Panc1 (cell line): ENCODE data around the gene CD164L2. TPM values are rescaled to one million over a fixed set of nuclear protein-coding genes. Genes with fewer than 3 reads are reported as not detected.

ENCODE experiments used
- ATAC-seq: fragments of 200-7000 bp; cut with Tn5 transposase; 2 replicates; pipeline ENCODE4 v1.9.1; 2020; ENCODE audit warnings: mild to moderate bottlenecking, moderate library complexity
- BruUV-seq: library from RNA; stranded (reverse); fragments of 400-500 nt; replicated peaks from 2 replicates; lab custom pipeline; 2021; lab: Mats Ljungman, UMichigan
- CTCF ChIA-PET: fragments of 300-600 bp; sonication (Branson Sonifier 250); formaldehyde crosslinking; loops from one replicate; lab custom pipeline; 2022; ENCODE audit warnings: antibody characterized with exemption; lab: Charles Lee
- POLR2A ChIA-PET: fragments of 300-600 bp; sonication (Branson Sonifier 250); formaldehyde crosslinking; loops from one replicate; lab custom pipeline; 2022; ENCODE audit warnings: antibody characterized with exemption; lab: Charles Lee
- DNase-seq: peaks from one replicate; pipeline ENCODE4 v3.0.0-alpha.2; 2010; ENCODE audit warnings: low read depth, low spot score
- H3K27ac ChIP-seq: 2 replicates; pipeline ENCODE4 v1.5.1; 2011; ENCODE audit warnings: mild to moderate bottlenecking, low read length, inconsistent platforms
- H3K27me3 ChIP-seq: fragments of 200-500 bp; sonication (Bioruptor generic); 2 replicates; pipeline ENCODE4 v1.6.0; 2014; ENCODE audit warnings: low read length, inconsistent platforms; ENCODE audit not compliant: control insufficient read depth, insufficient read depth
- H3K36me3 ChIP-seq: fragments of 200-500 bp; sonication (Bioruptor generic); 2 replicates; pipeline ENCODE4 v1.5.1; 2014; ENCODE audit warnings: inconsistent platforms, mild to moderate bottlenecking, low read length, moderate library complexity; ENCODE audit not compliant: control insufficient read depth, insufficient read depth
- H3K4me1 ChIP-seq: 2 replicates; pipeline ENCODE4 v1.5.1; 2011; ENCODE audit warnings: inconsistent platforms, mild to moderate bottlenecking, low read length, moderate library complexity; ENCODE audit not compliant: control insufficient read depth, insufficient read depth
- H3K4me3 ChIP-seq, 2 experiments: 2 replicates each; pipeline ENCODE4 v1.5.1; 2011 to 2012; ENCODE audit warnings: low read depth in 2 of 2, low read length in 2 of 2, mild to moderate bottlenecking in 2 of 2, inconsistent platforms in 1 of 2, moderate library complexity in 1 of 2
- H3K9me3 ChIP-seq: fragments of 200-500 bp; sonication (Bioruptor generic); 2 replicates; pipeline ENCODE4 v1.5.1; 2014; ENCODE audit warnings: low read depth, mild to moderate bottlenecking, inconsistent platforms, low read length, moderate library complexity; ENCODE audit not compliant: control insufficient read depth, insufficient read depth
- CTCF ChIP-seq: fragments of 450-650 bp; IDR thresholded peaks from 2 replicates; pipeline ENCODE4 v1.5.1; 2017; ENCODE audit warnings: mild to moderate bottlenecking
- POLR2AphosphoS5 ChIP-seq: IDR thresholded peaks from 2 replicates; pipeline ENCODE4 v1.6.1; 2012; ENCODE audit warnings: mild to moderate bottlenecking, low read depth, low read length, moderate library complexity
- REST ChIP-seq, 2 experiments: IDR thresholded peaks; 2 replicates each; pipeline ENCODE4 v1.6.1; 2011 to 2012; ENCODE audit warnings: low read depth in 2 of 2, control low read depth in 1 of 2, low read length in 1 of 2, mild to moderate bottlenecking in 1 of 2, moderate library complexity in 1 of 2; ENCODE audit not compliant: insufficient read depth in 1 of 2
- SIN3A ChIP-seq: IDR thresholded peaks from 2 replicates; pipeline ENCODE4 v1.6.1; 2012; ENCODE audit warnings: low read depth, mild to moderate bottlenecking, low read length, moderate library complexity, borderline replicate concordance; ENCODE audit not compliant: insufficient read depth
- TCF7L2 ChIP-seq: IDR thresholded peaks from 2 replicates; pipeline ENCODE4 v1.6.1; 2011; ENCODE audit warnings: mild to moderate bottlenecking, low read depth, low read length, inconsistent platforms
- in situ Hi-C: cut with HindIII; loops from 2 replicates; pipeline ENCODE4 v1.10.0; 2016; ENCODE audit warnings: low sequenced_read_pairs, low pct_unique_long_range_greater_than_20kb
- intact Hi-C: fragments of 100-400 bp; cut with micrococcal nuclease; formaldehyde crosslinking; loops from one replicate; pipeline ENCODE4 v1.10.0; 2022; ENCODE audit not compliant: unreplicated experiment
- total RNA-seq: library from RNA; stranded (reverse); gene quantifications from one replicate; pipeline ENCODE4 v1.2.1, GENCODE V29; 2021; ENCODE audit not compliant: unreplicated experiment

CD164L2 gene
- total RNA-seq, 1 experiment from 2014 or later, result 0.13 TPM

- ChIA-PET CTCF (interaction anchor here (0.7 kb wide), 1 partner anchor 294 kb away, joined by 5 read pairs; no protein-coding TSS in a partner anchor), POLR2A (no interaction called here)
- H3K27me3 ChIP-seq, result no peaks in the 10 kb centered on the region
- BruUV-seq, result no TSS peak
- intact Hi-C loops (no loop called here), in situ Hi-C loops (no loop called here)
- H3K27ac ChIP-seq, result no peak overlapping the region
- no peak for TF ChIP-seq REST (IDR thresholded peaks at IDR 0.05; ENCODE audit: insufficient read depth in 1 of 2, low read depth in 2 of 2, low read length in 1 of 2)
- peaks cover 19% of the 10 kb centered on the region for H3K4me1 ChIP-seq
- ATAC-seq (no peak), DNase-seq (no peak)
- no peak overlapping the region for H3K4me3 ChIP-seq
- H3K36me3 ChIP-seq, result peaks cover 2% of the 10 kb centered on the region; the same call in 1 of the 2 replicates
- H3K9me3 ChIP-seq, result no peaks in the 10 kb centered on the region
These were observed 44.4 kb downstream of the CD164L2 start for GRCh38 chr1:27338751-27339150.

GRCh38 chr1:27336756-27337155 is 46.4 kb downstream of the CD164L2 start:
- POLR2A ChIA-PET, result no interaction called here
- peaks cover 8% of the 10 kb centered on the region for H3K4me1 ChIP-seq
- H3K9me3 ChIP-seq, result no peaks in the 10 kb centered on the region
- BruUV-seq, result no TSS peak
- H3K27me3 ChIP-seq, result no peaks in the 10 kb centered on the region
- H3K36me3 ChIP-seq, result peaks cover 2% of the 10 kb centered on the region
- DNase-seq, result no peak
- CTCF ChIA-PET, result no interaction called here
- ATAC-seq, result no peak
- in situ Hi-C loops, result no loop called here
- intact Hi-C loops, result no loop called here
- no peak overlapping the region for H3K4me3 ChIP-seq
- TF ChIP-seq TCF7L2 (no peak), CTCF (no peak), POLR2AphosphoS5 (no peak), SIN3A (no peak), REST (IDR thresholded peaks at IDR 0.05; ENCODE audit: insufficient read depth in 1 of 2, low read depth in 2 of 2, low read length in 1 of 2) (no peak)
- no peak overlapping the region for H3K27ac ChIP-seq
